HepG2 (cell line): ENCODE data around the gene MTG1. TPM values are rescaled to one million over a fixed set of nuclear protein-coding genes. Genes with fewer than 3 reads are reported as not detected.

ENCODE experiments used
- DMAP1 ChIP-seq: IDR thresholded peaks from 2 replicates; pipeline ENCODE4 v1.6.1; 2016
- HCFC1 ChIP-seq: fragments of 150-350 bp; IDR thresholded peaks from 2 replicates; pipeline ENCODE4 v1.6.1; 2014; ENCODE audit warnings: low read depth, low read length
- HOXA7 ChIP-seq: sonication (generic); formaldehyde crosslinking; IDR thresholded peaks from 2 replicates; pipeline ENCODE4 v1.8.1; 2022; ENCODE audit warnings: mild to moderate bottlenecking, missing genetic modification reagents, moderate library complexity
- MEIS1 ChIP-seq: sonication (generic); formaldehyde crosslinking; IDR thresholded peaks from 2 replicates; pipeline ENCODE4 v1.9.0; 2021; ENCODE audit warnings: mild to moderate bottlenecking, missing genetic modification reagents, moderate library complexity, borderline replicate concordance
- MTA1 ChIP-seq: sonication (generic); formaldehyde crosslinking; IDR thresholded peaks from 2 replicates; pipeline ENCODE4 v1.4.0; 2020; ENCODE audit warnings: missing genetic modification reagents, mild to moderate bottlenecking, borderline replicate concordance
- NFIC ChIP-seq: IDR thresholded peaks from 2 replicates; pipeline ENCODE4 v1.6.1; 2012; ENCODE audit warnings: mild to moderate bottlenecking, low read length, inconsistent platforms
- NKX3-1 ChIP-seq: sonication (generic); formaldehyde crosslinking; IDR thresholded peaks from 2 replicates; pipeline ENCODE4 v1.5.0; 2020; ENCODE audit warnings: missing genetic modification reagents
- NR2F1 ChIP-seq, 2 experiments: fragments of 450-650 bp in 1 of 2; formaldehyde crosslinking in 1 of 2; IDR thresholded peaks; 2 replicates each; pipeline versions ENCODE4 v1.5.0 to v1.6.1; 2016 to 2020; ENCODE audit warnings: mild to moderate bottlenecking in 1 of 2, missing compliant biosample characterization in 1 of 2, missing genetic modification reagents in 1 of 2, moderate library complexity in 1 of 2
- POLR2G ChIP-seq: fragments of 200-400 bp; formaldehyde crosslinking; IDR thresholded peaks from 2 replicates; pipeline ENCODE4 v1.6.1; 2018; ENCODE audit warnings: mild to moderate bottlenecking, low read depth, low read length, moderate library complexity
- RARA ChIP-seq: IDR thresholded peaks from 2 replicates; pipeline ENCODE4 v1.6.1; 2016; ENCODE audit warnings: missing genetic modification reagents, missing compliant biosample characterization
- ZFP82 ChIP-seq: sonication (generic); formaldehyde crosslinking; IDR thresholded peaks from 2 replicates; pipeline ENCODE4 v1.5.1; 2020; ENCODE audit warnings: mild to moderate bottlenecking, missing genetic modification reagents, borderline replicate concordance
- ZMYM4 ChIP-seq: sonication (generic); formaldehyde crosslinking; IDR thresholded peaks from 2 replicates; pipeline ENCODE4 v1.8.1; 2023; ENCODE audit warnings: mild to moderate bottlenecking, missing genetic modification reagents
- ZNF329 ChIP-seq: sonication (generic); formaldehyde crosslinking; IDR thresholded peaks from 2 replicates; pipeline ENCODE4 v1.9.0; 2021; ENCODE audit warnings: low read depth, mild to moderate bottlenecking, missing genetic modification reagents
- ZNF598 ChIP-seq: sonication (generic); formaldehyde crosslinking; IDR thresholded peaks from 2 replicates; pipeline ENCODE4 v1.5.1; 2020; ENCODE audit warnings: mild to moderate bottlenecking, missing genetic modification reagents, borderline replicate concordance
- ZNF891 ChIP-seq: sonication (generic); formaldehyde crosslinking; IDR thresholded peaks from 2 replicates; pipeline ENCODE4 v1.5.0; 2020; ENCODE audit warnings: mild to moderate bottlenecking, missing genetic modification reagents
- polyA plus RNA-seq, 8 experiments: library from polyadenylated mRNA; depleted of rRNA in 3 of 8; stranded (reverse) in 7 of 8; unstranded in 1 of 8; fragments of >200 nt; fragmentation: Illumina TruSeq in 4 of 8; extraction: Trizol in 4 of 8; gene quantifications; 2 replicates each; pipeline versions ENCODE4 v1.2.1 to v1.2.3, GENCODE V29; 2011 to 2016; ENCODE audit warnings: low read depth in 4 of 8, missing spikeins in 1 of 8, mixed read lengths in 1 of 8; ENCODE audit not compliant: insufficient read depth in 1 of 8
- total RNA-seq, 5 experiments: library from RNA; depleted of rRNA; stranded (reverse); fragments of >200 nt; fragmentation: Illumina TruSeq; extraction: Trizol; gene quantifications; 2 replicates each; pipeline ENCODE4 v1.2.3, GENCODE V29; 2016; ENCODE audit warnings: low read depth in 1 of 5
- TF ChIP-seq, protein P1 (sequence below): sonication (generic); formaldehyde crosslinking; IDR thresholded peaks from 2 replicates; pipeline ENCODE4 v1.8.1; 2023; ENCODE audit warnings: missing genetic modification reagents, mild to moderate bottlenecking, borderline replicate concordance
- TF ChIP-seq, protein P2 (sequence below): sonication (generic); formaldehyde crosslinking; IDR thresholded peaks from 2 replicates; pipeline ENCODE4 v1.5.1; 2020; ENCODE audit warnings: missing genetic modification reagents, mild to moderate bottlenecking, borderline replicate concordance
- TF ChIP-seq, protein P3 (sequence below): IDR thresholded peaks from 2 replicates; pipeline ENCODE4 v1.6.1; 2016; ENCODE audit warnings: missing compliant biosample characterization, missing genetic modification reagents, borderline replicate concordance
- TF ChIP-seq, protein P4 (sequence below): sonication (generic); formaldehyde crosslinking; IDR thresholded peaks from 2 replicates; pipeline ENCODE4 v1.5.0; 2020; ENCODE audit warnings: mild to moderate bottlenecking, missing genetic modification reagents
- TF ChIP-seq, protein P5 (sequence below): sonication (generic); formaldehyde crosslinking; IDR thresholded peaks from 2 replicates; pipeline ENCODE4 v1.4.0; 2020; ENCODE audit warnings: missing genetic modification reagents
- TF ChIP-seq, protein P6 (sequence below): IDR thresholded peaks from 2 replicates; pipeline ENCODE4 v1.6.1; 2016; ENCODE audit warnings: missing compliant biosample characterization, missing genetic modification reagents, borderline replicate concordance

The MTG1 gene
- total and polyA plus RNA-seq, 2 of the 13 experiments (the other 11 are each of a cell fraction or from before 2014, with no cell fraction given), result 42.0 to 103 TPM

DNA sequence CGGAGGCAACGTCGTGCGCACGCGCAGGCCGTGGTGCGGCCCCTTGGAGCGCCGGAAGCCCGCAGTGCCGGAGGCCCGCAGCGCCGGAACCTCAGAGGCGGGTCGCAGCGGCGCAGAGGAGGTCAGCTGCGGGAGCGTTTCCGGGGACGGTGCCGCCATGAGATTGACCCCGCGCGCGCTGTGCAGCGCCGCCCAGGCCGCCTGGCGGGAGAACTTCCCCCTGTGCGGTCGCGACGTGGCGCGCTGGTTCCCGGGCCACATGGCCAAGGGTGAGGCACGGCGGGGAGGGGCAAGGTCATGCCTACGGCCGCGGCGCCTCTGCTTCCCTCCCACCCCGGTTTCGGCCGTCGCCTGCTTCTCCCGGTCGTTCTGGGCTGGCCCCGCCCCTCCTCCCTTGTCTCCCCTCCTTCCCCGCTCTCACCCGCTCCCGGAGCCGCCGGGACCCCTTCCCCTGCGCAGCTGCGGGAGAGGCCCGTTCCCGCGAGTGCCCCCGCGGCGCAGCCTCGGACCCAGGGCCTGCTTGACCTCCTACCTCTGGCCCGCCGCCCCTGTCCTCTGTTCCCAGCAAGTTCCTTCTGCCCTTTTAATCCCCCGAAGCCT is at the start of gene MTG1 (continued):
- TF ChIP-seq, protein P1, sequence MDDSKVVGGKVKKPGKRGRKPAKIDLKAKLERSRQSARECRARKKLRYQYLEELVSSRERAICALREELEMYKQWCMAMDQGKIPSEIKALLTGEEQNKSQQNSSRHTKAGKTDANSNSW (CRISPR knock-in tag), result peak; percentile 85; the same call in 1 of the 2 replicates
- TF ChIP-seq NFIC, result no peak
- TF ChIP-seq ZMYM4, result peak; percentile 83
- peak in 1 of 2 experiments; percentile 40; a peak in 2 of 4 replicates for TF ChIP-seq NR2F1 (CRISPR knock-in tag; IDR thresholded peaks at IDR 0.05)
- TF ChIP-seq DMAP1 (CRISPR knock-in tag), result peak; percentile 97
- peak; percentile 63; the same call in 1 of the 2 replicates for TF ChIP-seq HCFC1
- peak; percentile 65; the same call in 1 of the 2 replicates for TF ChIP-seq RARA (CRISPR knock-in tag)
- TF ChIP-seq ZNF891 (CRISPR knock-in tag), result peak; percentile 46
- TF ChIP-seq, protein P2, sequence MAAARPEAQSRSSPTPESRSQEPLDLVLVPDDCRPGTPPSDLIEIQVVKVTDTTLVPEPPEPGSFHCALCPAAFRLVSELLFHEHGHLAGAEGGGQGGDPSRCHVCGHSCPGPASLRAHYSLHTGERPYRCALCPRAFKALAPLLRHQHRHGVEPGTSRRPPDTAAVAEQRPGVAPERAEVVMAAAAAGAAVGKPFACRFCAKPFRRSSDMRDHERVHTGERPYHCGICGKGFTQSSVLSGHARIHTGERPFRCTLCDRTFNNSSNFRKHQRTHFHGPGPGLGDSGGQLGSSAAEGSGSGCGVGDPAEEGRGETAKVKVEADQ (CRISPR knock-in tag), result peak; percentile 94
- TF ChIP-seq HOXA7, result no peak
- TF ChIP-seq, protein P3, sequence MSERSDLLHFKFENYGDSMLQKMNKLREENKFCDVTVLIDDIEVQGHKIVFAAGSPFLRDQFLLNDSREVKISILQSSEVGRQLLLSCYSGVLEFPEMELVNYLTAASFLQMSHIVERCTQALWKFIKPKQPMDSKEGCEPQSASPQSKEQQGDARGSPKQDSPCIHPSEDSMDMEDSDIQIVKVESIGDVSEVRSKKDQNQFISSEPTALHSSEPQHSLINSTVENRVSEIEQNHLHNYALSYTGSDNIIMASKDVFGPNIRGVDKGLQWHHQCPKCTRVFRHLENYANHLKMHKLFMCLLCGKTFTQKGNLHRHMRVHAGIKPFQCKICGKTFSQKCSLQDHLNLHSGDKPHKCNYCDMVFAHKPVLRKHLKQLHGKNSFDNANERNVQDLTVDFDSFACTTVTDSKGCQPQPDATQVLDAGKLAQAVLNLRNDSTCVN (CRISPR knock-in tag), result peak; percentile 63; the same call in 1 of the 2 replicates
- peak; percentile 83; the same call in 1 of the 2 replicates for TF ChIP-seq MEIS1 (CRISPR knock-in tag)
- TF ChIP-seq, protein P4, sequence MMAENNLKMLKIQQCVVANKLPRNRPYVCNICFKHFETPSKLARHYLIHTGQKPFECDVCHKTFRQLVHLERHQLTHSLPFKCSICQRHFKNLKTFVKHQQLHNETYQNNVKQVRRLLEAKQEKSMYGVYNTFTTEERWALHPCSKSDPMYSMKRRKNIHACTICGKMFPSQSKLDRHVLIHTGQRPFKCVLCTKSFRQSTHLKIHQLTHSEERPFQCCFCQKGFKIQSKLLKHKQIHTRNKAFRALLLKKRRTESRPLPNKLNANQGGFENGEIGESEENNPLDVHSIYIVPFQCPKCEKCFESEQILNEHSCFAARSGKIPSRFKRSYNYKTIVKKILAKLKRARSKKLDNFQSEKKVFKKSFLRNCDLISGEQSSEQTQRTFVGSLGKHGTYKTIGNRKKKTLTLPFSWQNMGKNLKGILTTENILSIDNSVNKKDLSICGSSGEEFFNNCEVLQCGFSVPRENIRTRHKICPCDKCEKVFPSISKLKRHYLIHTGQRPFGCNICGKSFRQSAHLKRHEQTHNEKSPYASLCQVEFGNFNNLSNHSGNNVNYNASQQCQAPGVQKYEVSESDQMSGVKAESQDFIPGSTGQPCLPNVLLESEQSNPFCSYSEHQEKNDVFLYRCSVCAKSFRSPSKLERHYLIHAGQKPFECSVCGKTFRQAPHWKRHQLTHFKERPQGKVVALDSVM, result peak; percentile 70
- no peak for TF ChIP-seq ZNF598 (CRISPR knock-in tag)
- TF ChIP-seq POLR2G, result peak; percentile 91
- TF ChIP-seq, protein P5, sequence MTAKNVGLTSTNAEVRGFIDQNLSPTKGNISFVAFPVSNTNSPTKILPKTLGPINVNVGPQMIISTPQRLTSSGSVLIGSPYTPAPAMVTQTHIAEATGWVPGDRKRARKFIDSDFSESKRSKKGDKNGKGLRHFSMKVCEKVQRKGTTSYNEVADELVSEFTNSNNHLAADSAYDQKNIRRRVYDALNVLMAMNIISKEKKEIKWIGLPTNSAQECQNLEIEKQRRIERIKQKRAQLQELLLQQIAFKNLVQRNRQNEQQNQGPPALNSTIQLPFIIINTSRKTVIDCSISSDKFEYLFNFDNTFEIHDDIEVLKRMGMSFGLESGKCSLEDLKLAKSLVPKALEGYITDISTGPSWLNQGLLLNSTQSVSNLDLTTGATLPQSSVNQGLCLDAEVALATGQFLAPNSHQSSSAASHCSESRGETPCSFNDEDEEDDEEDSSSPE (CRISPR knock-in tag), result peak; percentile 96
- peak; percentile 91; the same call in 1 of the 2 replicates for TF ChIP-seq MTA1 (CRISPR knock-in tag)
- TF ChIP-seq, protein P6, sequence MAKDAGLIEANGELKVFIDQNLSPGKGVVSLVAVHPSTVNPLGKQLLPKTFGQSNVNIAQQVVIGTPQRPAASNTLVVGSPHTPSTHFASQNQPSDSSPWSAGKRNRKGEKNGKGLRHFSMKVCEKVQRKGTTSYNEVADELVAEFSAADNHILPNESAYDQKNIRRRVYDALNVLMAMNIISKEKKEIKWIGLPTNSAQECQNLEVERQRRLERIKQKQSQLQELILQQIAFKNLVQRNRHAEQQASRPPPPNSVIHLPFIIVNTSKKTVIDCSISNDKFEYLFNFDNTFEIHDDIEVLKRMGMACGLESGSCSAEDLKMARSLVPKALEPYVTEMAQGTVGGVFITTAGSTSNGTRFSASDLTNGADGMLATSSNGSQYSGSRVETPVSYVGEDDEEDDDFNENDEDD (CRISPR knock-in tag), result peak; percentile 95
- TF ChIP-seq ZNF329 (CRISPR knock-in tag), result peak; percentile 86
- peak; percentile 97; the same call in 1 of the 2 replicates for TF ChIP-seq ZFP82 (CRISPR knock-in tag)
- TF ChIP-seq NKX3-1 (CRISPR knock-in tag), result peak; percentile 72; the same call in 1 of the 2 replicates
